Heart left ventricle (tissue), 16 donors: ENCODE data around the gene AJUBA. TPM values are rescaled to one million over a fixed set of nuclear protein-coding genes. Genes with fewer than 3 reads are reported as not detected.
"Not testable (repeated sequence)": the region's sequence is repeated elsewhere in the genome, so short reads cannot be mapped to it uniquely, and the experiment has no call there.

ENCODE experiments used
- ATAC-seq, 4 donors: fragments of 200-7000 bp; cut with Tn5 transposase; one replicate each; pipeline ENCODE4 v1.9.1; 2020 to 2022; ENCODE audit warnings: moderate library complexity in 4 of 4, mild to moderate bottlenecking in 3 of 4, moderate number of reproducible peaks in 1 of 4
- DNase-seq, 5 donors: peaks; one replicate each; pipeline ENCODE4 v3.0.0-alpha.2; 2020
- H3K27ac ChIP-seq, 12 donors: fragments of 200-600 bp; sonication (generic) in 4 of 12; one replicate each; pipeline versions ENCODE4 v1.5.0 to v1.8.0; 2016 to 2022; ENCODE audit warnings: mild to moderate bottlenecking in 2 of 12
- H3K27me3 ChIP-seq, 9 donors: fragments of 200-600 bp; sonication (generic) in 2 of 9; one replicate each; pipeline versions ENCODE4 v1.5.1 to v1.8.0; 2016 to 2022; ENCODE audit warnings: mild to moderate bottlenecking in 3 of 9
- H3K36me3 ChIP-seq, 9 donors: fragments of 200-600 bp; sonication (generic) in 2 of 9; one replicate each; pipeline versions ENCODE4 v1.5.0 to v1.8.0; 2018 to 2022; ENCODE audit warnings: mild to moderate bottlenecking in 2 of 9
- H3K4me1 ChIP-seq, 12 donors: fragments of 200-600 bp; sonication (generic) in 4 of 12; one replicate each; pipeline versions ENCODE4 v1.5.0 to v1.8.0; 2016 to 2022; ENCODE audit warnings: mild to moderate bottlenecking in 3 of 12
- H3K4me3 ChIP-seq, 12 donors: fragments of 200-600 bp; sonication (generic) in 4 of 12; one replicate each; pipeline versions ENCODE4 v1.5.0 to v1.8.0; 2017 to 2022; ENCODE audit warnings: mild to moderate bottlenecking in 9 of 12, moderate library complexity in 4 of 12
- H3K9me3 ChIP-seq, 12 donors: fragments of 200-600 bp; sonication (generic) in 4 of 12; one replicate each; pipeline versions ENCODE4 v1.5.0 to v1.8.0; 2016 to 2022; ENCODE audit warnings: mild to moderate bottlenecking in 1 of 12
- CTCF ChIP-seq, 12 donors: fragments of 200-600 bp; sonication (generic) in 4 of 12; IDR thresholded peaks; one replicate each; pipeline versions ENCODE4 v1.5.0 to v1.8.0; 2018 to 2022; ENCODE audit warnings: antibody characterized with exemption in 12 of 12, mild to moderate bottlenecking in 5 of 12
- POLR2A ChIP-seq, 2 donors: fragments of 450-650 bp; IDR thresholded peaks; one replicate each; pipeline ENCODE4 v1.6.1; 2017; ENCODE audit warnings: antibody characterized with exemption in 2 of 2, mild to moderate bottlenecking in 2 of 2, moderate library complexity in 2 of 2
- WGBS, 4 donors: extraction: QIAGEN DNeasy Blood & Tissue Kit in 2 of 4; methylation state at CpG; one replicate each; pipeline versions ENCODE4 v1.1.5 to v1.1.7; 2013 to 2018; 5-methylcytosine and 5-hydroxymethylcytosine counted together
- intact Hi-C, 10 donors: fragments of 100-400 bp; cut with DNase I; formaldehyde crosslinking; loops; one replicate each; pipeline versions ENCODE4 v1.11.1 to v1.14.2; 2022
- polyA plus RNA-seq, 2 donors: library from polyadenylated mRNA; stranded (reverse); fragments of 200-250 nt; gene quantifications; one replicate each; pipeline ENCODE4 v1.2.3, GENCODE V29; 2013
- total RNA-seq, 9 donors: library from RNA; depleted of rRNA in 2 of 9; stranded (reverse); fragments of >200 nt in 2 of 9; fragmentation: NEBNext Ultra II Directional in 3 of 9; extraction: Animal tissue kit (Norgen Biotek cat#: 25700) in 3 of 9; gene quantifications; one replicate each; pipeline versions ENCODE4 v1.1.0 to v1.2.4, GENCODE V29; 2016 to 2023
- donor health status: ischemic (EF 13 %, LVEDD 7.1; RV severe dilation, severe dysfunction).
- donor health status: healthy with polysubstance abuse.
- donor health status: DM: no; HTN: yes; CAD: no.
- donor health status: DM: no; HTN: no; CAD: no.
- donor health status: ischemic (EF 25% LVEDD 6.9; RV normal size, moderate dysfunction).
- donor health status: ischemic (EF 25% LVEDD 5.7; RV mildly dilated, moderate dysfunction).
- donor health status: healthy.
- donor health status: DM: yes; HTN: yes; CAD: no.
- donor health status: ischemic (EF 35%, LVEDD 5.7; RV mildly dilated, moderate dysfunction).
- donor health status: nonischemic (EF 11% LVEDD 7.7; RV severe dilation, severe dysfunction).
- donor health status: DM: yes; HTN: yes; CAD: no.
- donor health status: PGD.
- donor health status: ischemic (EF 29% LVEDD 5.4; RV normal size, mild dysfunction).
- donor health status: nonischemic (EF 23%, LVEDD 6.1; RV moderate dilation, normal function).

The AJUBA gene
- total and polyA plus RNA-seq, 11 donors: 5.6 to 18.0 (median 9.9) TPM

GRCh38 chr14:23006544-23007419 is 24.4 kb upstream of the AJUBA start:
- 0 to 2% (median 1%) methylated on average over 25 to 62 of the region's 62 CpGs for WGBS, 4 donors

GRCh38 chr14:23006188-23006534 is 23.8 kb upstream of the AJUBA start:
- H3K27ac ChIP-seq: peak overlapping the region in 10 of 12 donors; percentile 90 to 99 (median 95)
- intact Hi-C loops: loop anchor here in 4 of 10 donors (2.0 kb wide), 1 partner anchor 29 kb away; the partner anchor contains the start of gene PSMB5 (in 4 of the 4)
- no peaks in the 10 kb centered on the region for H3K36me3 ChIP-seq
- ATAC-seq (no peak), DNase-seq (no peak)
- H3K9me3 ChIP-seq: no peaks in the 10 kb centered on the region
- H3K4me3 ChIP-seq: peak overlapping the region in 11 of 12 donors; percentile 65 to 98 (median 76)
- H3K27me3 ChIP-seq: no peaks in the 10 kb centered on the region
- H3K4me1 ChIP-seq: peaks cover 0 to 36% (median 17%) of the 10 kb centered on the region in 12 donors
- TF ChIP-seq POLR2A (IDR thresholded peaks at IDR 0.05) (no peak), CTCF (IDR thresholded peaks at IDR 0.05) (no peak)
- WGBS, 4 donors: 56 to 65% (median 63%) methylated on average over 5 of the region's 5 CpGs

More at GRCh38 chr14:23006544-23007419, 24.4 kb upstream of the AJUBA start:
- ATAC-seq: peak; percentile 99
- TF ChIP-seq POLR2A (IDR thresholded peaks at IDR 0.05): peak in 1 of 2 donors; percentile 92
- peak in 6 of 12 donors; percentile 14 to 50 (median 30) for TF ChIP-seq CTCF (IDR thresholded peaks at IDR 0.05)
- intact Hi-C loops: loop anchor here in 4 of 10 donors (2.0 kb wide), 1 partner anchor 28 kb away; the partner anchor contains the start of gene PSMB5 (in 4 of the 4)
- DNase-seq: peak; percentile 97 to 98 (median 98)
- H3K9me3 ChIP-seq: no peaks in the 10 kb centered on the region
- no peaks in the 10 kb centered on the region for H3K36me3 ChIP-seq
- peak overlapping the region; percentile 45 to 98 (median 74) for H3K4me3 ChIP-seq
- H3K4me1 ChIP-seq: peaks cover 0 to 36% (median 17%) of the 10 kb centered on the region in 12 donors
- H3K27me3 ChIP-seq: no peaks in the 10 kb centered on the region
- H3K27ac ChIP-seq: peak overlapping the region; percentile 90 to 99 (median 96)

GRCh38 chr14:23005451-23006187 is 23.3 kb upstream of the AJUBA start:
- H3K27me3 ChIP-seq: no peaks in the 10 kb centered on the region
- H3K27ac ChIP-seq: peak overlapping the region in 3 of 12 donors; percentile 94 to 98 (median 96)
- TF ChIP-seq CTCF (IDR thresholded peaks at IDR 0.05) (no peak), POLR2A (IDR thresholded peaks at IDR 0.05) (no peak)
- H3K4me3 ChIP-seq: peak overlapping the region in 2 of 12 donors; percentile 71 to 73
- peaks cover 0 to 36% (median 17%) of the 10 kb centered on the region in 12 donors for H3K4me1 ChIP-seq
- 79 to 84% (median 80%) methylated on average over 3 of the region's 3 CpGs for WGBS, 4 donors
- DNase-seq (no peak), ATAC-seq (no peak)
- no peaks in the 10 kb centered on the region for H3K9me3 ChIP-seq
- intact Hi-C loops: loop anchor here in 4 of 10 donors (2.0 kb wide), 1 partner anchor 29 kb away; the partner anchor contains the start of gene PSMB5 (in 4 of the 4)
- no peaks in the 10 kb centered on the region for H3K36me3 ChIP-seq

- H3K9me3 ChIP-seq, H3K36me3 ChIP-seq, H3K27me3 ChIP-seq, ATAC-seq, DNase-seq, intact Hi-C loops, H3K4me3 ChIP-seq, H3K27ac ChIP-seq: not testable (repeated sequence)
- peaks cover 0 to 28% (median 13%) of the 10 kb centered on the region in 12 donors for H3K4me1 ChIP-seq
- WGBS, 4 donors: 98 to 100% (median 99%) methylated on average over 4 of the region's 4 CpGs
Observed at GRCh38 chr14:23004274-23004673, 21.9 kb upstream of the AJUBA start.
